Measurements from ENCODE around the gene INSYN1.

The INSYN1 gene

GRCh38 chr15:73749971-73750370, 3.2 kb downstream of the INSYN1 start:
- Histone ChIP-seq H3K27ac (ENCODE audit: poor library complexity, severe bottlenecking) (no peak overlapping the region), H3K4me3 (ENCODE audit: severe bottlenecking) (no peak overlapping the region), H3K27me3 (ENCODE audit: insufficient read depth, poor library complexity, severe bottlenecking) (peaks cover 37% of the 10 kb centered on the region), H3K9me3 (ENCODE audit: severe bottlenecking) (no peaks in the 10 kb centered on the region), H3K4me1 (ENCODE audit: insufficient read depth, poor library complexity, severe bottlenecking) (no peaks in the 10 kb centered on the region), H3K36me3 (ENCODE audit: low read depth) (no peaks in the 10 kb centered on the region)
- TF ChIP-seq, protein P1, sequence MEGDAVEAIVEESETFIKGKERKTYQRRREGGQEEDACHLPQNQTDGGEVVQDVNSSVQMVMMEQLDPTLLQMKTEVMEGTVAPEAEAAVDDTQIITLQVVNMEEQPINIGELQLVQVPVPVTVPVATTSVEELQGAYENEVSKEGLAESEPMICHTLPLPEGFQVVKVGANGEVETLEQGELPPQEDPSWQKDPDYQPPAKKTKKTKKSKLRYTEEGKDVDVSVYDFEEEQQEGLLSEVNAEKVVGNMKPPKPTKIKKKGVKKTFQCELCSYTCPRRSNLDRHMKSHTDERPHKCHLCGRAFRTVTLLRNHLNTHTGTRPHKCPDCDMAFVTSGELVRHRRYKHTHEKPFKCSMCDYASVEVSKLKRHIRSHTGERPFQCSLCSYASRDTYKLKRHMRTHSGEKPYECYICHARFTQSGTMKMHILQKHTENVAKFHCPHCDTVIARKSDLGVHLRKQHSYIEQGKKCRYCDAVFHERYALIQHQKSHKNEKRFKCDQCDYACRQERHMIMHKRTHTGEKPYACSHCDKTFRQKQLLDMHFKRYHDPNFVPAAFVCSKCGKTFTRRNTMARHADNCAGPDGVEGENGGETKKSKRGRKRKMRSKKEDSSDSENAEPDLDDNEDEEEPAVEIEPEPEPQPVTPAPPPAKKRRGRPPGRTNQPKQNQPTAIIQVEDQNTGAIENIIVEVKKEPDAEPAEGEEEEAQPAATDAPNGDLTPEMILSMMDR (IDR thresholded peaks at IDR 0.05; ENCODE audit: poor library complexity, severe bottlenecking), result no peak
- no peak for DNase-seq (ENCODE audit: low spot score)
- ATAC-seq (ENCODE audit: low read depth), result no peak

GRCh38 chr15:73749533-73749932, 3.6 kb downstream of the INSYN1 start:
- Histone ChIP-seq H3K9me3 (ENCODE audit: severe bottlenecking) (no peaks in the 10 kb centered on the region), H3K36me3 (ENCODE audit: low read depth) (no peaks in the 10 kb centered on the region), H3K27me3 (ENCODE audit: insufficient read depth, poor library complexity, severe bottlenecking) (peaks cover 37% of the 10 kb centered on the region), H3K4me1 (ENCODE audit: insufficient read depth, poor library complexity, severe bottlenecking) (no peaks in the 10 kb centered on the region), H3K4me3 (ENCODE audit: severe bottlenecking) (no peak overlapping the region), H3K27ac (ENCODE audit: poor library complexity, severe bottlenecking) (no peak overlapping the region)
- no peak for DNase-seq (ENCODE audit: low spot score)
- TF ChIP-seq, protein P1 (IDR thresholded peaks at IDR 0.05; ENCODE audit: poor library complexity, severe bottlenecking), result no peak
- no peak for ATAC-seq (ENCODE audit: low read depth)

GRCh38 chr15:73748730-73749129, 4.4 kb downstream of the INSYN1 start:
- ATAC-seq (ENCODE audit: low read depth), result no peak
- peaks cover 32% of the 10 kb centered on the region for H3K27me3 ChIP-seq (ENCODE audit: insufficient read depth, poor library complexity, severe bottlenecking)

DNA sequence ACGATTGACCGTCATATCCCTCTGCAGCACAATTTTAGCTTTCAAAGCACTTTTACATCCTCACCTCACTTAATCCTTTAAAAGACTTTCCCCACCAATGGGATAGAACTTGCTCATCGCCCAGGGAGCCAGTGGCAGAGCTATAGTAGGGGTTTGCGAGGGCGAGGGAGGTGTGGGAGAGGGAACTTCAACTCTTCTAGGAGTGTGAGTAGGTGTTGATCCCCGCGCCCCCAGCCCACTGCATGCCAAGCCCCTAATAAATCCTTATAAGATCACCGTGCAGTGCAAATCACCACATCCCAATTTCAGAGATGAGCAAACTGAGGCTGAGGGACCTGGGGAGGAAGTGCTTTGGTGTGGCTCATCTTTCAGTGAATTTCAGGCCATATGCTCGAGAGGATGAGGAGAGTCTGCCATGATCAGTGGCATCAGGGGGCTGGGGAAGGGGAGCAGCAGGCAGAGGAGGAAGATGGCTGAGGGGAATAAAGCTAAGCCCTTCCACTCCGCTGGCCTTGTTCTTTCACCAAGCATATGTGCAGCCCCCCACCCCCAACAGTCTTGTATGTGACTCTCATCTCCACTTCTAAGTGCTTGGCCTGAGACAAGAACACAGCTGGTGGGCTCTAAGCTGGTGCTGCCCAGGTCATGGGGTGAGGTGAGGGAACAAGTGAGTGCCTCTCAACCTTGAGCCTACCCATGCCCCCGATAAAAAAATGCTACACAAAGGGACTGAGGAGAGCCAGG, 5.1 kb downstream of the INSYN1 start:
- no peak for ATAC-seq (ENCODE audit: low read depth)

More at GRCh38 chr15:73748730-73749129, 4.4 kb downstream of the INSYN1 start:
- Histone ChIP-seq H3K9me3 (ENCODE audit: severe bottlenecking) (no peaks in the 10 kb centered on the region), H3K27ac (ENCODE audit: poor library complexity, severe bottlenecking) (no peak overlapping the region), H3K36me3 (ENCODE audit: low read depth) (no peaks in the 10 kb centered on the region), H3K4me3 (ENCODE audit: severe bottlenecking) (no peak overlapping the region), H3K4me1 (ENCODE audit: insufficient read depth, poor library complexity, severe bottlenecking) (no peaks in the 10 kb centered on the region)
- no peak for DNase-seq (ENCODE audit: low spot score)
- TF ChIP-seq, protein P1 (IDR thresholded peaks at IDR 0.05; ENCODE audit: poor library complexity, severe bottlenecking), result no peak

More for the DNA sequence above, 5.1 kb downstream of the INSYN1 start:
- H3K27ac ChIP-seq (ENCODE audit: poor library complexity, severe bottlenecking), result no peak overlapping the region
- H3K27me3 ChIP-seq (ENCODE audit: insufficient read depth, poor library complexity, severe bottlenecking), result peaks cover 26% of the 10 kb centered on the region
- no peak overlapping the region for H3K4me3 ChIP-seq (ENCODE audit: severe bottlenecking)
- H3K4me1 ChIP-seq (ENCODE audit: insufficient read depth, poor library complexity, severe bottlenecking), result peaks cover 2% of the 10 kb centered on the region
- TF ChIP-seq, protein P1 (IDR thresholded peaks at IDR 0.05; ENCODE audit: poor library complexity, severe bottlenecking), result no peak
- H3K36me3 ChIP-seq (ENCODE audit: low read depth), result no peaks in the 10 kb centered on the region
- no peak for DNase-seq (ENCODE audit: low spot score)
- no peaks in the 10 kb centered on the region for H3K9me3 ChIP-seq (ENCODE audit: severe bottlenecking)
